NCI-H82 treated with DMSO at 0.1 percent for 48 hours (cell line): ENCODE measurements around the gene SMAD3.
"Not testable (repeated sequence)": the region's sequence is repeated elsewhere in the genome, so short reads cannot be mapped to it uniquely, and the experiment has no call there.

Experiments
- DNase-seq: peaks from one replicate; lab custom pipeline; 2025; ENCODE audit not compliant: unreplicated experiment; lab: John Stamatoyannopoulos, UW

The SMAD3 gene

GRCh38 chr15:67140078-67140833 lies 74.9 kb downstream of the SMAD3 start:
- no peak for DNase-seq

- no peak for DNase-seq
Measured at GRCh38 chr15:67142092-67142766, 76.8 kb downstream of the SMAD3 start.

- DNase-seq = no peak
Measured at GRCh38 chr15:67142767-67143100, 77.3 kb downstream of the SMAD3 start.

GRCh38 chr15:67143646-67144045 lies 78.2 kb downstream of the SMAD3 start:
- DNase-seq = no peak

- DNase-seq = no peak
Measured at GRCh38 chr15:67144609-67145311, 79.4 kb downstream of the SMAD3 start.

GRCh38 chr15:67145312-67145610 lies 79.9 kb downstream of the SMAD3 start:
- no peak for DNase-seq

GRCh38 chr15:67145710-67146109 lies 80.3 kb downstream of the SMAD3 start:
- DNase-seq = no peak

GRCh38 chr15:67146234-67146633 lies 80.8 kb downstream of the SMAD3 start:
- no peak for DNase-seq

- DNase-seq = no peak
Measured at GRCh38 chr15:67146875-67147381, 81.5 kb downstream of the SMAD3 start.

GRCh38 chr15:67147396-67147949 lies 82.1 kb downstream of the SMAD3 start:
- DNase-seq = no peak

- no peak for DNase-seq
Measured at GRCh38 chr15:67148196-67148701, 82.8 kb downstream of the SMAD3 start.

- DNase-seq = no peak
Measured at GRCh38 chr15:67149068-67149772, 83.8 kb downstream of the SMAD3 start.

- DNase-seq = no peak
Measured at GRCh38 chr15:67149773-67150022, 84.3 kb downstream of the SMAD3 start.

- DNase-seq = no peak
Measured at GRCh38 chr15:67150023-67150860, 84.8 kb downstream of the SMAD3 start.

- no peak for DNase-seq
Measured at GRCh38 chr15:67152429-67152828, 87.0 kb downstream of the SMAD3 start.

GRCh38 chr15:67153044-67153443 lies 87.6 kb downstream of the SMAD3 start:
- DNase-seq = not testable (repeated sequence)

- DNase-seq = no peak
Measured at GRCh38 chr15:67154249-67154648, 88.8 kb downstream of the SMAD3 start.

GRCh38 chr15:67156426-67156825 lies 91.0 kb downstream of the SMAD3 start:
- DNase-seq = no peak

- DNase-seq = no peak
Measured at GRCh38 chr15:67156834-67157233, 91.4 kb downstream of the SMAD3 start.

- DNase-seq = no peak
Measured at GRCh38 chr15:67157521-67158252, 92.3 kb downstream of the SMAD3 start.
